AG04449 (cell line): ENCODE measurements around the gene NAPA.

Experiments
- CTCF ChIA-PET: fragments of 350-600 bp; formaldehyde crosslinking; extraction: SDS; loops from one replicate; lab custom pipeline; 2021; ENCODE audit warnings: antibody characterized with exemption; lab: Yijun Ruan, JAX
- POLR2A ChIA-PET: fragments of 400-600, 350-600 bp; formaldehyde crosslinking; extraction: SDS; loops from one replicate; lab custom pipeline; 2020; ENCODE audit warnings: antibody characterized with exemption, inconsistent platforms; lab: Yijun Ruan, JAX
- DNase-seq: peaks from one replicate; pipeline ENCODE4 v3.0.0-alpha.2; 2010; ENCODE audit warnings: low read depth, low spot score
- H3K4me3 ChIP-seq: 2 replicates; pipeline ENCODE4 v1.5.1; 2011; ENCODE audit warnings: low read depth, mild to moderate bottlenecking, control low read depth, low read length
- TF ChIP-seq, protein P1 (sequence below): IDR thresholded peaks from one replicate; pipeline ENCODE4 v1.5.1; 2011; ENCODE audit warnings: mild to moderate bottlenecking, moderate library complexity, low read length, control low read depth, inconsistent platforms; ENCODE audit not compliant: insufficient read depth; ENCODE audit errors: missing control alignments

NAPA gene

DNA sequence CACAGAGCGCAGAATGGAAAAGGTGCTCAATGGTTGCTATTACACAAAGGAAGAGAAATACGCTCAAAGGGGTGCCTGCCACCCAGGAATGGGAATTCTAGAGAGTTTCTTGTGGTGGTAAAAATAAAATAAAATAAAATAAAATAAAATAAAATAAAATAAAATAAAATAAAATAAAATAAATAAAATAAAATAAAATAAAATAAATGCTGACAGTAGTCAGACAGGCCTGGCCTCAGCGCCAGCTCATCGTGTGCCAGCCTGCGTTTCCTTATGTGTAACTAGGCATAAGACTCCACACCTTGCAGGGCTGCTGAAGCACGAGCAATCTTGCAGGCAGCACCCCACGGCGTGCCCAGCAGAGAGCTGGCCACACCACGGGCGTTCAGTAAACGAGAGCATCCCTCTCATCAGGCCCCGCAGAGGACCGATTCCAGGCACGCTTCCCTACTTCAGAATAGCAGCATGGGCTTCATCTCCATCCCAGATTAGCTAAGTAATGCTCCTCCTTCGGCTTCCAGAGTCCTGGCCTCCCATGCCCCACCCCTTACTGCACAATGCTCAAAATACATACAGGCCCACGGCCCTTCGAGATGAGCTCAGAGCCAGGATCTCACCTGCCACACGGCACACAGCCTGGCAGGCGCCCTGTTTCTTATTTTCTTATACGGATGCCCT lies 5.6 kb downstream of the NAPA start:
- no peak overlapping the region for H3K4me3 ChIP-seq
- CTCF ChIA-PET: interaction anchor here (0.8 to 2.1 kb wide), 5 partner anchors 26 to 204 kb away, joined by 3 to 11 read pairs (median 3); partner anchors contain the start of genes EHD2 and KPTN
- DNase-seq: no peak
- POLR2A ChIA-PET: interaction anchor here (0.5 kb wide), 1 partner anchor 21 kb away, joined by 3 read pairs; no protein-coding TSS in a partner anchor
- TF ChIP-seq, protein P1, sequence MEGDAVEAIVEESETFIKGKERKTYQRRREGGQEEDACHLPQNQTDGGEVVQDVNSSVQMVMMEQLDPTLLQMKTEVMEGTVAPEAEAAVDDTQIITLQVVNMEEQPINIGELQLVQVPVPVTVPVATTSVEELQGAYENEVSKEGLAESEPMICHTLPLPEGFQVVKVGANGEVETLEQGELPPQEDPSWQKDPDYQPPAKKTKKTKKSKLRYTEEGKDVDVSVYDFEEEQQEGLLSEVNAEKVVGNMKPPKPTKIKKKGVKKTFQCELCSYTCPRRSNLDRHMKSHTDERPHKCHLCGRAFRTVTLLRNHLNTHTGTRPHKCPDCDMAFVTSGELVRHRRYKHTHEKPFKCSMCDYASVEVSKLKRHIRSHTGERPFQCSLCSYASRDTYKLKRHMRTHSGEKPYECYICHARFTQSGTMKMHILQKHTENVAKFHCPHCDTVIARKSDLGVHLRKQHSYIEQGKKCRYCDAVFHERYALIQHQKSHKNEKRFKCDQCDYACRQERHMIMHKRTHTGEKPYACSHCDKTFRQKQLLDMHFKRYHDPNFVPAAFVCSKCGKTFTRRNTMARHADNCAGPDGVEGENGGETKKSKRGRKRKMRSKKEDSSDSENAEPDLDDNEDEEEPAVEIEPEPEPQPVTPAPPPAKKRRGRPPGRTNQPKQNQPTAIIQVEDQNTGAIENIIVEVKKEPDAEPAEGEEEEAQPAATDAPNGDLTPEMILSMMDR: no peak

DNA sequence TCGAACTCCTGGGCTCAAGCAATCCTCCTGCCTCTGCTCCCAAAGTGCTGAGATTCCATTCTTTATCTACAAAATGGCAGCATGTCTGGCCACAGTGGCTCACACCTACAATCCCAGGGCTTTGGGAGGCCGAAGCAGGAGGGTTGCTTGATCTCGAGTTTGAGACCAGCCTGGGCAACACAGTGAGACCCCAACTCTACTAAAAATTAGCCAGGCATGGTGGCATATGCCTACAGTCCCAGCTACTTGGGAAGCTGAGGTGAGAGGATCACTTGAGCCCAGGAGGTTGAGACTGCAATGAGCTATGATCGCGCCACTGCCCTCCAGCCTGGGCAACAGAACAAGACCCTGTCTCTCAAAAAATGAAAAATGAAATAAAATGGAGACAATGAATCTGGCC lies 6.1 kb downstream of the NAPA start:
- TF ChIP-seq, protein P1: no peak
- POLR2A ChIA-PET: no interaction called here
- no peak overlapping the region for H3K4me3 ChIP-seq
- CTCF ChIA-PET: interaction anchor here (0.8 to 2.0 kb wide), 4 partner anchors 25 to 204 kb away, joined by 3 to 8 read pairs (median 3); partner anchors contain the start of genes EHD2 and KPTN
- DNase-seq: no peak

DNA sequence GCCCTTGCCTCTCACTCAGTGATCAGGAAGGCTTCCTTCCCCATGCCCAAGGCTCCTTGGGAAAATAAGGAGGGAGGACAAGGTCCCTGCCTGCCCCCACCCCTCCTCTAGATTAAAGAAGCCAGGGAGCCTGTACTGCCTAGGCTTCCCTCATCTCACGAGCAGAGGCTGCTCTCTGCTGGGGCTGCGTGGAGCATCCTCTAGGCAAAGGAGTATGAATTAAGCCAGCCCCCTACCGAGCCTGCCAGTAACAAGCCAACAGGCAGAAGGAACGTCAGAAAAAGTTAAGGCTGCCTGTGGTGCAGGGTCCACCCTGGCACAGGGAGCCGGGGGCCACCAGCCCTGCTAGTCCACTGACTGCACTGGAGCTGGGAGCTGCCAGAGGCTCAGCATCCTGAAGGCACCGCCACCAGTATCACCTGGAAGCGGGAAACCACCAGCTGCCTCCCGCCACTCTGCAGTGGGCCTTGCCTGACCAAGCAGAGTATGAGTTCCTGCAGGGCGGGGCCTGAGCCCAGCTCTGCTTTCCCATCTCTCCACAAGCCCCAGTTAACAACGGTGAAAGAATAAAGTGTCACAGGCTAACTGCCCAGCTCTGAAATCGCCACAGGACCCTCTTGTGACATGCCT lies 6.8 kb downstream of the NAPA start:
- no peak overlapping the region for H3K4me3 ChIP-seq
- TF ChIP-seq, protein P1: no peak
- POLR2A ChIA-PET: no interaction called here
- CTCF ChIA-PET: interaction anchor here (1.2 to 2.0 kb wide), 2 partner anchors 25 to 191 kb away, joined by 3 to 8 read pairs; partner anchors contain the start of gene KPTN
- DNase-seq: no peak

DNA sequence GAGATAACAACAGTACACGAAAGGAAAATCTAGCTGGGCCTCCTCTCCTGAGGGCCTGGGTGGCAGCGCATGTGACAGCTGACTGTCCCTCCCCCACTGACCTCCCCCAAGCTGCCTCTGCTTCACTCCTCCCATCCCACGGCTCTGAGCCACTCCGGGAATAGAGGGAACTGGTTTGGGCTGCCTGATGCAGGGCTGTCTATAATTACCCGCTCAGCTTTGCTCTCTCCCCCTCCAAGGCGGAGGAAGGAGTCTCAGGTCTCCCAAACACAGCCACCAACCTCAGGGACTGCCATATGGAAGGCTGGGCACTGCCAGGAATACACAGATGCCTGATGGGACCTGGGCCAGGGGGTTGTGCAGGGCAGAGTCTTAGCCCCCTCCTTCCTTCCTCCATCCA lies 7.9 kb downstream of the NAPA start:
- POLR2A ChIA-PET: interaction anchor here (0.6 kb wide), 1 partner anchor 100 kb away, joined by 3 read pairs; no protein-coding TSS in a partner anchor
- TF ChIP-seq, protein P1: no peak
- DNase-seq: no peak
- no peak overlapping the region for H3K4me3 ChIP-seq
- CTCF ChIA-PET: interaction anchor here (1.2 kb wide), 1 partner anchor 192 kb away, joined by 3 read pairs; no protein-coding TSS in a partner anchor

DNA sequence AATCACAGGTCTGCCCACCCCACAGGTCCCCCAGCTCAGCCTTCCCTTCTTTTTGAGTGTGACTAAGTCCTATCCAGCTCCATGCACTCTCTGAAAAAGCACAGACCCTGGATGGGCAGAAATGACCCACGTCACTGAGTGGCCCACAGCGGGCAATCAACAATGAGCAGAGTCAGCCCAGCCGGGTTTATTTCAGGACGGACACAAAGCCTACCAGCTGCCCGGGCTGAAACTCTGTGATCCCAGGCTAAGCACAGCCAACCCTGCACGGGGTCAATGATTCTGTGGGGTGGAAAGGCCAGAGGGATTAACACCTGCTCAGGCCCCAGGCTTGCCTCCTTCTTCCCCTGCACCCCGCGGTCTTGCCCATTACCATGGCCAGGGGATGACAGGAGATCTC lies 8.4 kb downstream of the NAPA start:
- TF ChIP-seq, protein P1: no peak
- H3K4me3 ChIP-seq: no peak overlapping the region
- POLR2A ChIA-PET: no interaction called here
- no peak for DNase-seq
- CTCF ChIA-PET: interaction anchor here (1.2 kb wide), 1 partner anchor 193 kb away, joined by 3 read pairs; no protein-coding TSS in a partner anchor

DNA sequence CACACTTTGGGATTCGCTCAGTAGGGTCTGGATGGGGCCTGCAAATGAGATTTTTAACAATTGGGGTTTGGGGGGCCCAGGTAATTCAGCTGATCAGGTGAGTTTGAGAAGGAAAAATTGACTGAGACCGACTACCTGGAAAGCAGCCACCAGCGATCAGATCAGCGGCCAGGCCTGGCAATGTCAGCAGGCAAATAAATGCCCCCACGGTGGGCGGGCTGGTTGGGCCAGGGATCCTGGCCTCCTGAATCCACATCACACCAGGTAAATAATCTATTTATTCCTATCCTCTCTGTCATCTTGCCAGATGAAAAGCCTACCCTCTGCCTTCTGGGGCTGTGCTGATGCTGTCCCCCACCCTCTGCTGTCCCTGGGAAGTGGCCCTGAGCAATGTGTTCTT lies 9.4 kb downstream of the NAPA start:
- DNase-seq: no peak
- ChIA-PET CTCF (no interaction called here), POLR2A (no interaction called here)
- TF ChIP-seq, protein P1: no peak
- no peak overlapping the region for H3K4me3 ChIP-seq
